ENCODE measurements around the gene ARG2. TPM values are rescaled to one million over a fixed set of nuclear protein-coding genes. Genes with fewer than 3 reads are reported as not detected.

Gene ARG2
- total and polyA plus RNA-seq, 4 donors, result 0.08 to 3.1 (median 0.59) TPM

GRCh38 chr14:67630938-67631337 lies 11.2 kb downstream of the ARG2 start:
- Histone ChIP-seq H3K9ac (ENCODE audit: low read depth in 1 of 2, low read length in 2 of 2) (no peak overlapping the region), H3K36me3 (ENCODE audit: control insufficient read depth in 4 of 4, insufficient read depth in 3 of 4, low read depth in 1 of 4, low read length in 3 of 4) (no peaks in the 10 kb centered on the region), H3K4me1 (ENCODE audit: control insufficient read depth in 4 of 4, insufficient read depth in 4 of 4, low read length in 3 of 4) (no peaks in the 10 kb centered on the region), H3K27me3 (ENCODE audit: control insufficient read depth in 4 of 4, insufficient read depth in 4 of 4, low read length in 3 of 4) (no peaks in the 10 kb centered on the region), H3K27ac (ENCODE audit: low read depth in 1 of 2, low read length in 2 of 2) (no peak overlapping the region), H3K9me3 (ENCODE audit: control insufficient read depth in 4 of 4, low read length in 3 of 4) (no peaks in the 10 kb centered on the region), H3K4me3 (ENCODE audit: low read depth in 1 of 3, low read length in 3 of 3) (no peak overlapping the region)
- 56% methylated on average over 5 of the region's 5 CpGs for WGBS
- DNase-seq (ENCODE audit: low spot score), result no peak
- no peak for TF ChIP-seq RAD21 (IDR thresholded peaks at IDR 0.05)
- peak; percentile 41 for TF ChIP-seq SP1 (IDR thresholded peaks at IDR 0.05)
- peak; percentile 40 to 67 for TF ChIP-seq RXRA (IDR thresholded peaks at IDR 0.05)
- TF ChIP-seq GABPA (IDR thresholded peaks at IDR 0.05 in 1 of 2, conservative IDR thresholded peaks at IDR 0.05 in 1 of 2), result no peak
- TF ChIP-seq HNF4G (IDR thresholded peaks at IDR 0.05), result no peak
- no peak for TF ChIP-seq FOXA2 (IDR thresholded peaks at IDR 0.05)
- no peak for TF ChIP-seq REST (IDR thresholded peaks at IDR 0.05)
- no peak for TF ChIP-seq YY1 (IDR thresholded peaks at IDR 0.05)
- TF ChIP-seq JUND (IDR thresholded peaks at IDR 0.05), result no peak

GRCh38 chr14:67633451-67634147 lies 13.9 kb downstream of the ARG2 start:
- Histone ChIP-seq H3K9me3 (ENCODE audit: control insufficient read depth in 4 of 4, low read length in 3 of 4) (no peaks in the 10 kb centered on the region), H3K27ac (ENCODE audit: low read depth in 1 of 2, low read length in 2 of 2) (no peak overlapping the region), H3K9ac (ENCODE audit: low read depth in 1 of 2, low read length in 2 of 2) (no peak overlapping the region), H3K27me3 (ENCODE audit: control insufficient read depth in 4 of 4, insufficient read depth in 4 of 4, low read length in 3 of 4) (no peaks in the 10 kb centered on the region), H3K4me1 (ENCODE audit: control insufficient read depth in 4 of 4, insufficient read depth in 4 of 4, low read length in 3 of 4) (no peaks in the 10 kb centered on the region), H3K4me3 (ENCODE audit: low read depth in 1 of 3, low read length in 3 of 3) (no peak overlapping the region), H3K36me3 (ENCODE audit: control insufficient read depth in 4 of 4, insufficient read depth in 3 of 4, low read depth in 1 of 4, low read length in 3 of 4) (no peaks in the 10 kb centered on the region)
- TF ChIP-seq NR2F2 (IDR thresholded peaks at IDR 0.05), result no peak
- no peak for TF ChIP-seq REST (IDR thresholded peaks at IDR 0.05)
- TF ChIP-seq SP1 (IDR thresholded peaks at IDR 0.05), result no peak
- no peak for TF ChIP-seq FOXA1 (IDR thresholded peaks at IDR 0.05)
- no peak for TF ChIP-seq JUND (IDR thresholded peaks at IDR 0.05)
- TF ChIP-seq ATF3 (IDR thresholded peaks at IDR 0.05), result no peak
- no peak for TF ChIP-seq MAX (IDR thresholded peaks at IDR 0.05)
- no peak for TF ChIP-seq RXRA (IDR thresholded peaks at IDR 0.05)
- no peak for TF ChIP-seq RAD21 (IDR thresholded peaks at IDR 0.05)
- no peak for TF ChIP-seq GABPA (IDR thresholded peaks at IDR 0.05 in 1 of 2, conservative IDR thresholded peaks at IDR 0.05 in 1 of 2)
- TF ChIP-seq YY1 (IDR thresholded peaks at IDR 0.05), result no peak
- TF ChIP-seq TAF1 (conservative IDR thresholded peaks at IDR 0.05), result no peak
- WGBS, result 93% methylated on average over 5 of the region's 5 CpGs
- no peak for DNase-seq (ENCODE audit: low spot score)

All from liver (tissue), 9 donors.